Activated CD4-positive, alpha-beta T cell treated with anti-CD3 and anti-CD28 coated beads, Interleukin-2, amount 10 ng/mL, durations not matched to agents 7 days and 5 days (primary cell): Measurements from ENCODE around the gene SLC25A21. TPM values are rescaled to one million over a fixed set of nuclear protein-coding genes. Genes with fewer than 3 reads are reported as not detected.
"Not testable (repeated sequence)": the region's sequence is repeated elsewhere in the genome, so short reads cannot be mapped to it uniquely, and the experiment has no call there.

Experiments used
- CTCF ChIA-PET: fragments of 350-600 bp; sonication (Branson Sonifier 250); formaldehyde crosslinking; loops from one replicate; lab custom pipeline; 2021; ENCODE audit warnings: antibody characterized with exemption; lab: Charles Lee
- POLR2A ChIA-PET: fragments of 350-600 bp; sonication (Branson Sonifier 250); formaldehyde crosslinking; loops from one replicate; lab custom pipeline; 2021; ENCODE audit warnings: antibody characterized with exemption; lab: Charles Lee
- DNase-seq: peaks from one replicate; pipeline ENCODE4 v3.0.0-alpha.2; 2020
- H3K27ac Mint-ChIP-seq: one replicate; pipeline ENCODE4 v1.8.0; 2021; ENCODE audit warnings: mild to moderate bottlenecking, moderate library complexity, mixed read lengths
- H3K27me3 Mint-ChIP-seq: one replicate; pipeline ENCODE4 v1.8.0; 2021; ENCODE audit warnings: mixed read lengths
- H3K36me3 Mint-ChIP-seq: one replicate; pipeline ENCODE4 v1.8.0; 2021; ENCODE audit warnings: low read depth, mixed read lengths
- H3K4me1 Mint-ChIP-seq: one replicate; pipeline ENCODE4 v1.8.0; 2021; ENCODE audit warnings: mixed read lengths
- H3K4me3 Mint-ChIP-seq: one replicate; pipeline ENCODE4 v1.8.0; 2021; ENCODE audit warnings: mild to moderate bottlenecking, moderate library complexity, mixed read lengths
- H3K9me3 Mint-ChIP-seq: one replicate; pipeline ENCODE4 v1.8.0; 2021; ENCODE audit warnings: mixed read lengths
- total RNA-seq, 2 experiments: library from RNA; stranded (reverse); gene quantifications; one replicate each; pipeline ENCODE4 v1.2.3, GENCODE V29; 2021

Gene SLC25A21
- total RNA-seq, 2 experiments from 2014 or later: not detected

- CTCF ChIA-PET: no interaction called here
- Mint-ChIP-seq H3K4me3 (no peak overlapping the region), H3K36me3 (no peaks in the 10 kb centered on the region), H3K9me3 (no peaks in the 10 kb centered on the region), H3K27ac (no peak overlapping the region), H3K27me3 (no peaks in the 10 kb centered on the region), H3K4me1 (no peaks in the 10 kb centered on the region)
- no peak for DNase-seq
- POLR2A ChIA-PET: no interaction called here
Measured at GRCh38 chr14:36996133-36996856, 176.1 kb downstream of the SLC25A21 start.

GRCh38 chr14:36989806-36990205, 182.6 kb downstream of the SLC25A21 start:
- ChIA-PET CTCF (interaction anchor here (0.6 kb wide), 1 partner anchor 62 kb away, joined by 3 read pairs; no protein-coding TSS in a partner anchor), POLR2A (no interaction called here)
- Mint-ChIP-seq H3K4me3 (no peak overlapping the region), H3K9me3 (no peaks in the 10 kb centered on the region), H3K27ac (no peak overlapping the region), H3K27me3 (no peaks in the 10 kb centered on the region), H3K4me1 (no peaks in the 10 kb centered on the region), H3K36me3 (no peaks in the 10 kb centered on the region)
- no peak for DNase-seq

- ChIA-PET POLR2A (no interaction called here), CTCF (no interaction called here)
- no peaks in the 10 kb centered on the region for H3K9me3 Mint-ChIP-seq
- H3K4me3 Mint-ChIP-seq: no peak overlapping the region
- H3K4me1 Mint-ChIP-seq: no peaks in the 10 kb centered on the region
- no peak for DNase-seq
- H3K27ac Mint-ChIP-seq: no peak overlapping the region
- no peaks in the 10 kb centered on the region for H3K27me3 Mint-ChIP-seq
- no peaks in the 10 kb centered on the region for H3K36me3 Mint-ChIP-seq
Measured at GRCh38 chr14:36988989-36989388, 183.4 kb downstream of the SLC25A21 start.

- no peak overlapping the region for H3K27ac Mint-ChIP-seq
Measured at GRCh38 chr14:36988568-36988967, 183.8 kb downstream of the SLC25A21 start.

GRCh38 chr14:36986407-36986806, 186.0 kb downstream of the SLC25A21 start:
- H3K4me3 Mint-ChIP-seq: no peak overlapping the region
- H3K9me3 Mint-ChIP-seq: no peaks in the 10 kb centered on the region
- H3K27me3 Mint-ChIP-seq: no peaks in the 10 kb centered on the region
- H3K36me3 Mint-ChIP-seq: no peaks in the 10 kb centered on the region
- no peaks in the 10 kb centered on the region for H3K4me1 Mint-ChIP-seq
- H3K27ac Mint-ChIP-seq: no peak overlapping the region
- DNase-seq: no peak
- CTCF ChIA-PET: no interaction called here
- POLR2A ChIA-PET: no interaction called here

More at GRCh38 chr14:36988568-36988967, 183.8 kb downstream of the SLC25A21 start:
- ChIA-PET CTCF (no interaction called here), POLR2A (no interaction called here)
- Mint-ChIP-seq H3K4me3 (no peak overlapping the region), H3K36me3 (no peaks in the 10 kb centered on the region), H3K9me3 (no peaks in the 10 kb centered on the region), H3K27me3 (no peaks in the 10 kb centered on the region), H3K4me1 (no peaks in the 10 kb centered on the region)
- no peak for DNase-seq

- Mint-ChIP-seq H3K27ac (no peak overlapping the region), H3K27me3 (no peaks in the 10 kb centered on the region), H3K4me1 (no peaks in the 10 kb centered on the region), H3K36me3 (no peaks in the 10 kb centered on the region), H3K9me3 (peaks cover 2% of the 10 kb centered on the region), H3K4me3 (no peak overlapping the region)
- POLR2A ChIA-PET: no interaction called here
- no peak for DNase-seq
- CTCF ChIA-PET: no interaction called here
Measured at GRCh38 chr14:36981832-36982529, 190.4 kb downstream of the SLC25A21 start.

- H3K27me3 Mint-ChIP-seq, CTCF ChIA-PET, DNase-seq, H3K4me1 Mint-ChIP-seq, POLR2A ChIA-PET, H3K36me3 Mint-ChIP-seq, H3K9me3 Mint-ChIP-seq, H3K4me3 Mint-ChIP-seq, H3K27ac Mint-ChIP-seq: not testable (repeated sequence)
Measured at GRCh38 chr14:36980413-36980812, 192.0 kb downstream of the SLC25A21 start.

- no peaks in the 10 kb centered on the region for H3K36me3 Mint-ChIP-seq
- CTCF ChIA-PET: no interaction called here
Measured at GRCh38 chr14:36979863-36980262, 192.5 kb downstream of the SLC25A21 start.

GRCh38 chr14:36976571-36977023, 195.8 kb downstream of the SLC25A21 start:
- POLR2A ChIA-PET: no interaction called here

More at GRCh38 chr14:36979863-36980262, 192.5 kb downstream of the SLC25A21 start:
- DNase-seq: no peak
- H3K4me1 Mint-ChIP-seq: no peaks in the 10 kb centered on the region
- POLR2A ChIA-PET: no interaction called here
- H3K4me3 Mint-ChIP-seq: no peak overlapping the region
- H3K27me3 Mint-ChIP-seq: no peaks in the 10 kb centered on the region
- H3K27ac Mint-ChIP-seq: no peak overlapping the region
- peaks cover 2% of the 10 kb centered on the region for H3K9me3 Mint-ChIP-seq

GRCh38 chr14:36975834-36976233, 196.6 kb downstream of the SLC25A21 start:
- no peaks in the 10 kb centered on the region for H3K27me3 Mint-ChIP-seq
- DNase-seq: no peak
- H3K4me3 Mint-ChIP-seq: no peak overlapping the region
- ChIA-PET POLR2A (no interaction called here), CTCF (no interaction called here)
- H3K9me3 Mint-ChIP-seq: no peaks in the 10 kb centered on the region
- no peaks in the 10 kb centered on the region for H3K4me1 Mint-ChIP-seq
- no peaks in the 10 kb centered on the region for H3K36me3 Mint-ChIP-seq
- no peak overlapping the region for H3K27ac Mint-ChIP-seq

More at GRCh38 chr14:36976571-36977023, 195.8 kb downstream of the SLC25A21 start:
- no peaks in the 10 kb centered on the region for H3K36me3 Mint-ChIP-seq
- H3K9me3 Mint-ChIP-seq: peaks cover 2% of the 10 kb centered on the region
- CTCF ChIA-PET: no interaction called here
- H3K27me3 Mint-ChIP-seq: no peaks in the 10 kb centered on the region
- no peak overlapping the region for H3K4me3 Mint-ChIP-seq
- no peaks in the 10 kb centered on the region for H3K4me1 Mint-ChIP-seq
- H3K27ac Mint-ChIP-seq: no peak overlapping the region
- no peak for DNase-seq

- no peak overlapping the region for H3K27ac Mint-ChIP-seq
- CTCF ChIA-PET: no interaction called here
Measured at GRCh38 chr14:36974985-36975384, 197.4 kb downstream of the SLC25A21 start.

GRCh38 chr14:36973806-36974442, 198.5 kb downstream of the SLC25A21 start:
- no peak for DNase-seq
- no peaks in the 10 kb centered on the region for H3K9me3 Mint-ChIP-seq
- CTCF ChIA-PET: no interaction called here
- H3K4me1 Mint-ChIP-seq: no peaks in the 10 kb centered on the region
- no peak overlapping the region for H3K4me3 Mint-ChIP-seq
- H3K27ac Mint-ChIP-seq: no peak overlapping the region
- POLR2A ChIA-PET: no interaction called here
- no peaks in the 10 kb centered on the region for H3K27me3 Mint-ChIP-seq
- no peaks in the 10 kb centered on the region for H3K36me3 Mint-ChIP-seq

More at GRCh38 chr14:36974985-36975384, 197.4 kb downstream of the SLC25A21 start:
- Mint-ChIP-seq H3K4me1 (no peaks in the 10 kb centered on the region), H3K4me3 (no peak overlapping the region), H3K9me3 (no peaks in the 10 kb centered on the region), H3K27me3 (no peaks in the 10 kb centered on the region), H3K36me3 (no peaks in the 10 kb centered on the region)
- POLR2A ChIA-PET: no interaction called here
- DNase-seq: no peak

GRCh38 chr14:36971263-36971855, 201.0 kb downstream of the SLC25A21 start:
- Mint-ChIP-seq H3K27me3 (no peaks in the 10 kb centered on the region), H3K9me3 (no peaks in the 10 kb centered on the region), H3K36me3 (no peaks in the 10 kb centered on the region), H3K27ac (no peak overlapping the region), H3K4me3 (no peak overlapping the region), H3K4me1 (no peaks in the 10 kb centered on the region)
- ChIA-PET POLR2A (no interaction called here), CTCF (no interaction called here)
- DNase-seq: no peak
